GM13977 (cell line): ENCODE data around the gene CALHM6.
A peak's percentile ranks its signal among the peaks of the same experiment; 100 is the strongest.

Source experiments
- DNase-seq: peaks from one replicate; pipeline ENCODE4 v3.0.0; 2012; ENCODE audit warnings: low spot score
- CTCF ChIP-seq: IDR thresholded peaks from 2 replicates; pipeline ENCODE4 v1.5.1; 2012; ENCODE audit warnings: mild to moderate bottlenecking, control low read depth; ENCODE audit not compliant: insufficient read depth; ENCODE audit errors: extremely low read depth, missing control alignments
- in situ Hi-C: fragments of 300-500 bp; cut with MboI; formaldehyde crosslinking; loops from one replicate; pipeline ENCODE4 v1.12.0; 2022; ENCODE audit warnings: low sequenced_read_pairs, low pct_unique_long_range_greater_than_20kb, mixed read lengths, inconsistent platforms; ENCODE audit not compliant: unreplicated experiment

Gene CALHM6

GRCh38 chr6:116456927-116457326 lies 4.2 kb upstream of the CALHM6 start:
- TF ChIP-seq CTCF, result no peak
- in situ Hi-C loops, result no loop called here
- DNase-seq, result no peak

DNA sequence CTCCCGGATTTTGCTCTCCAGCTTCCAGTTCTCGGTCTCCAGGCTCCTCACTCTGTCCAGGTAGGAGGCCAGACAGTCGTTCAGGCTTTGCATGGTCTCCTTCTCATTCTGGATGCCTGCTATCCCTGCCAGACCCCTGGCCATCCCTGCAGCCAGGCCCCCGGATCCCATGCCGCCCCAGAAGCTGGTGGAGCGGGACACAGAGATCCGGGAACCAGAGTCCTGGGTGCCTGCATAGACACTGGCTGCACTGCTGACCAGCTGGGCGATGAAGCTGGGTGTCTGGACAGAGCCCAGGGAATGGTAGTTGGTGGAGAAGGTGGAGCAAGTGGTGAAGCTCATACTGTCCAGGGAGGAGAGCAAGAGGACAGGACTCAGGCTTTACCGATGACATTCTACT lies 2.9 kb upstream of the CALHM6 start:
- DNase-seq, result no peak
- in situ Hi-C loops, result no loop called here
- TF ChIP-seq CTCF, result no peak

GRCh38 chr6:116459927-116460326 lies 1.2 kb upstream of the CALHM6 start:
- DNase-seq, result no peak
- no peak for TF ChIP-seq CTCF
- in situ Hi-C loops, result no loop called here

GRCh38 chr6:116461932-116462885 lies 1.0 kb downstream of the CALHM6 start:
- peak; percentile 80 for DNase-seq
- TF ChIP-seq CTCF, result no peak
- in situ Hi-C loops, result no loop called here

DNA sequence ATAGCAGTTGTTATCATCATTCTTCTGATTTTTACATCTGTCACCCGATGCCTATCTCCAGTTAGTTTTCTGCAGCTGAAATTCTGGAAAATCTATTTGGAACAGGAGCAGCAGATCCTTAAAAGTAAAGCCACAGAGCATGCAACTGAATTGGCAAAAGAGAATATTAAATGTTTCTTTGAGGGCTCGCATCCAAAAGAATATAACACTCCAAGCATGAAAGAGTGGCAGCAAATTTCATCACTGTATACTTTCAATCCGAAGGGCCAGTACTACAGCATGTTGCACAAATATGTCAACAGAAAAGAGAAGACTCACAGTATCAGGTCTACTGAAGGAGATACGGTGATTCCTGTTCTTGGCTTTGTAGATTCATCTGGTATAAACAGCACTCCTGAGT lies 2.1 kb downstream of the CALHM6 start:
- TF ChIP-seq CTCF, result no peak
- DNase-seq, result no peak
- in situ Hi-C loops, result no loop called here

DNA sequence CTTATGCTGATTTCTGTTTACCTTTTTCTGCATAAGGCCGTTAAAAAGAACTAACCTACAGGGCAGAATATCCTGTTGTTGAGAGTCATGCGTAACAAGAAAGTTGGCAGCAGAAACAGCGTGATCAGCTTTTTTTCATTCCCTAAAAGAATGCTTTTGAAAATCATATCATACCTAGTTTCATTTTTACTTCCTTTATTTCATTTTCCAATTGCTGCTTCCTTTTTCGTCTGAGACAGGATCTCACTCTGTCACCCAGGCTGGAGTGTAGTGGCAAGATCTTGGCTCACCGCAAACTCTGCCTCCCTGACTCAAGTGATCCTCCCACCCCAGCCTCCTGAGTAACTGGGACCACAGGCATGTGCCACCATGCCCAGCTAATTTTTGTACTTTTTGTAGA lies 4.1 kb downstream of the CALHM6 start:
- TF ChIP-seq CTCF, result no peak
- no peak for DNase-seq
- in situ Hi-C loops, result no loop called here
